Astrocyte of the cerebellum (primary cell): ENCODE results near the gene ITPKC.

ENCODE experiments used
- DNase-seq: peaks from one replicate; pipeline ENCODE4 v3.0.0-alpha.2; 2011; ENCODE audit warnings: low read depth
- H3K4me3 ChIP-seq: 2 replicates; pipeline ENCODE4 v1.5.1; 2011; ENCODE audit warnings: mild to moderate bottlenecking, low read depth, low read length, moderate library complexity
- CTCF ChIP-seq: IDR thresholded peaks from 2 replicates; pipeline ENCODE4 v1.5.1; 2012; ENCODE audit warnings: low read length, low read depth, moderate library complexity, mild to moderate bottlenecking; ENCODE audit errors: missing control alignments
- in situ Hi-C: cut with HindIII; loops from 2 replicates; pipeline ENCODE4 v1.10.0; 2017; ENCODE audit warnings: low sequenced_read_pairs

Gene ITPKC

GRCh38 chr19:40693150-40693788 is 23.6 kb upstream of the ITPKC start:
- in situ Hi-C loops: no loop called here
- no peak for DNase-seq
- no peak for TF ChIP-seq CTCF

GRCh38 chr19:40693896-40694295 is 23.0 kb upstream of the ITPKC start:
- no peak for TF ChIP-seq CTCF
- H3K4me3 ChIP-seq: no peak overlapping the region
- no peak for DNase-seq
- in situ Hi-C loops: no loop called here

More at GRCh38 chr19:40693150-40693788, 23.6 kb upstream of the ITPKC start:
- no peak overlapping the region for H3K4me3 ChIP-seq

- no peak overlapping the region for H3K4me3 ChIP-seq
- no peak for DNase-seq
- no peak for TF ChIP-seq CTCF
- in situ Hi-C loops: no loop called here
Observed at GRCh38 chr19:40695881-40696280, 21.0 kb upstream of the ITPKC start.

- in situ Hi-C loops: no loop called here
- no peak overlapping the region for H3K4me3 ChIP-seq
- no peak for TF ChIP-seq CTCF
- DNase-seq: no peak
Observed at GRCh38 chr19:40697007-40697406, 19.9 kb upstream of the ITPKC start.

GRCh38 chr19:40700083-40700482 is 16.8 kb upstream of the ITPKC start:
- in situ Hi-C loops: no loop called here
- no peak for TF ChIP-seq CTCF
- no peak for DNase-seq
- no peak overlapping the region for H3K4me3 ChIP-seq

- no peak overlapping the region for H3K4me3 ChIP-seq
- no peak for DNase-seq
- in situ Hi-C loops: no loop called here
- TF ChIP-seq CTCF: no peak
Observed at GRCh38 chr19:40701758-40702157, 15.2 kb upstream of the ITPKC start.
